Activated T-cell treated with anti-CD3 and anti-CD28 coated beads, Interleukin-2, amount 50 U/mL, for 1 hour (primary cell): Measurements from ENCODE around the gene EPHB1.

Experiments
- DNase-seq: peaks from one replicate; pipeline ENCODE4 v3.0.0-alpha.2; 2020

EPHB1 gene

GRCh38 chr3:134794950-134795745 is at the start of gene EPHB1:
EPHB1 (plus strand) TSS chr3:134795260.
- DNase-seq: peak; percentile 40

- no peak for DNase-seq
Measured at GRCh38 chr3:134748698-134749097, 46.4 kb upstream of the EPHB1 start.

GRCh38 chr3:134749174-134749573 is 45.9 kb upstream of the EPHB1 start:
- DNase-seq: no peak

- no peak for DNase-seq
Measured at GRCh38 chr3:134749802-134750553, 45.1 kb upstream of the EPHB1 start.

GRCh38 chr3:134751831-134752230 is 43.2 kb upstream of the EPHB1 start:
- no peak for DNase-seq

- no peak for DNase-seq
Measured at GRCh38 chr3:134752761-134753461, 42.1 kb upstream of the EPHB1 start.

GRCh38 chr3:134753999-134754742 is 40.9 kb upstream of the EPHB1 start:
- DNase-seq: no peak

GRCh38 chr3:134754768-134755559 is 40.1 kb upstream of the EPHB1 start:
- DNase-seq: no peak

GRCh38 chr3:134755821-134756220 is 39.2 kb upstream of the EPHB1 start:
- DNase-seq: no peak

- DNase-seq: no peak
Measured at GRCh38 chr3:134757549-134758069, 37.5 kb upstream of the EPHB1 start.

GRCh38 chr3:134761213-134761612 is 33.8 kb upstream of the EPHB1 start:
- DNase-seq: no peak

- no peak for DNase-seq
Measured at GRCh38 chr3:134762016-134762415, 33.0 kb upstream of the EPHB1 start.

- no peak for DNase-seq
Measured at GRCh38 chr3:134765468-134765867, 29.6 kb upstream of the EPHB1 start.

- DNase-seq: no peak
Measured at GRCh38 chr3:134766290-134766689, 28.8 kb upstream of the EPHB1 start.

- DNase-seq: no peak
Measured at GRCh38 chr3:134768116-134768515, 26.9 kb upstream of the EPHB1 start.

GRCh38 chr3:134768837-134769236 is 26.2 kb upstream of the EPHB1 start:
- DNase-seq: no peak

GRCh38 chr3:134769287-134769868 is 25.7 kb upstream of the EPHB1 start:
- DNase-seq: no peak

- DNase-seq: no peak
Measured at GRCh38 chr3:134772011-134772410, 23.0 kb upstream of the EPHB1 start.

GRCh38 chr3:134772591-134772990 is 22.5 kb upstream of the EPHB1 start:
- DNase-seq: no peak

GRCh38 chr3:134775831-134776230 is 19.2 kb upstream of the EPHB1 start:
- DNase-seq: no peak

GRCh38 chr3:134776518-134776917 is 18.5 kb upstream of the EPHB1 start:
- no peak for DNase-seq
